NCI-H1436 treated with DMSO at 0.1 percent for 48 hours (cell line): Measurements from ENCODE around the gene DMAC2.
"Not testable (repeated sequence)": the region's sequence is repeated elsewhere in the genome, so short reads cannot be mapped to it uniquely, and the experiment has no call there.

Source experiments
- DNase-seq: peaks from one replicate; lab custom pipeline; 2025; lab: John Stamatoyannopoulos, UW

DMAC2 gene

GRCh38 chr19:41398598-41398997 is 41.1 kb downstream of the DMAC2 start:
- no peak for DNase-seq

GRCh38 chr19:41398050-41398418 is 41.7 kb downstream of the DMAC2 start:
- DNase-seq: no peak

GRCh38 chr19:41397086-41398049 is 42.3 kb downstream of the DMAC2 start, which contains the start of the genes BCKDHA and EXOSC5:
Gene BCKDHA (plus strand): TSS chr19:41397818. CDS start chr19:41397828, 10 bp downstream.
Gene EXOSC5 (minus strand): TSS chr19:41397359. CDS start chr19:41397328, 31 bp downstream.
- peak; percentile 98 for DNase-seq

GRCh38 chr19:41395355-41395754 is 44.4 kb downstream of the DMAC2 start:
- DNase-seq: no peak

GRCh38 chr19:41392775-41393174 is 46.9 kb downstream of the DMAC2 start:
- DNase-seq: no peak

GRCh38 chr19:41391618-41392017 is 48.1 kb downstream of the DMAC2 start:
- no peak for DNase-seq

GRCh38 chr19:41386442-41386841 is 53.3 kb downstream of the DMAC2 start:
- no peak for DNase-seq

- DNase-seq: no peak
Measured at GRCh38 chr19:41384351-41384750, 55.4 kb downstream of the DMAC2 start.

GRCh38 chr19:41381536-41381935 is 58.2 kb downstream of the DMAC2 start:
- not testable (repeated sequence) for DNase-seq
